Activated T-cell treated with anti-CD3 and anti-CD28 coated beads for 4 hours (primary cell): ENCODE results near the gene DHRS13.

Experiments used
- DNase-seq: peaks from one replicate; pipeline ENCODE4 v3.0.0-alpha.2; 2020

The DHRS13 gene

GRCh38 chr17:28902819-28903545 lies at the start of gene DHRS13:
Gene DHRS13, minus strand, starts transcription at chr17:28903079. Its CDS starts 135 bp downstream, at chr17:28902944.
- DNase-seq = peak; percentile 86

- peak; percentile 88 for DNase-seq
Observed at GRCh38 chr17:28951991-28952975, 49.4 kb upstream of the DHRS13 start.

- DNase-seq = peak; percentile 99
Observed at GRCh38 chr17:28951428-28951990, 48.6 kb upstream of the DHRS13 start, which contains the start of gene PHF12. Gene PHF12, minus strand, starts transcription at chr17:28951518. Its CDS starts 558 bp downstream, at chr17:28950960.

- DNase-seq = no peak
Observed at GRCh38 chr17:28950752-28951427, 48.0 kb upstream of the DHRS13 start.

GRCh38 chr17:28950017-28950751 lies 47.3 kb upstream of the DHRS13 start:
- peak; percentile 31 for DNase-seq

GRCh38 chr17:28949185-28950016 lies 46.5 kb upstream of the DHRS13 start:
- DNase-seq = peak; percentile 27

GRCh38 chr17:28948873-28949184 lies 46.0 kb upstream of the DHRS13 start:
- no peak for DNase-seq

GRCh38 chr17:28948342-28948741 lies 45.5 kb upstream of the DHRS13 start:
- no peak for DNase-seq

- no peak for DNase-seq
Observed at GRCh38 chr17:28947639-28948038, 44.8 kb upstream of the DHRS13 start.

GRCh38 chr17:28946239-28946638 lies 43.4 kb upstream of the DHRS13 start:
- no peak for DNase-seq

- no peak for DNase-seq
Observed at GRCh38 chr17:28944862-28945741, 42.2 kb upstream of the DHRS13 start.

GRCh38 chr17:28944343-28944742 lies 41.5 kb upstream of the DHRS13 start:
- DNase-seq = no peak

- no peak for DNase-seq
Observed at GRCh38 chr17:28942925-28943324, 40.0 kb upstream of the DHRS13 start.

- DNase-seq = no peak
Observed at GRCh38 chr17:28941251-28941650, 38.4 kb upstream of the DHRS13 start.

- DNase-seq = no peak
Observed at GRCh38 chr17:28940675-28941074, 37.8 kb upstream of the DHRS13 start.

- no peak for DNase-seq
Observed at GRCh38 chr17:28940142-28940541, 37.3 kb upstream of the DHRS13 start.

GRCh38 chr17:28938552-28938951 lies 35.7 kb upstream of the DHRS13 start:
- no peak for DNase-seq

- DNase-seq = no peak
Observed at GRCh38 chr17:28937044-28937729, 34.3 kb upstream of the DHRS13 start.

GRCh38 chr17:28935744-28936460 lies 33.0 kb upstream of the DHRS13 start:
- DNase-seq = no peak
